ENCODE measurements around the gene TICRR. TPM values are rescaled to one million over a fixed set of nuclear protein-coding genes. Genes with fewer than 3 reads are reported as not detected.

TICRR gene
- total and polyA plus RNA-seq, 2 donors (not counting 1 experiment from before 2014, with no cell fraction given) = 0.05 to 0.07 TPM

DNA sequence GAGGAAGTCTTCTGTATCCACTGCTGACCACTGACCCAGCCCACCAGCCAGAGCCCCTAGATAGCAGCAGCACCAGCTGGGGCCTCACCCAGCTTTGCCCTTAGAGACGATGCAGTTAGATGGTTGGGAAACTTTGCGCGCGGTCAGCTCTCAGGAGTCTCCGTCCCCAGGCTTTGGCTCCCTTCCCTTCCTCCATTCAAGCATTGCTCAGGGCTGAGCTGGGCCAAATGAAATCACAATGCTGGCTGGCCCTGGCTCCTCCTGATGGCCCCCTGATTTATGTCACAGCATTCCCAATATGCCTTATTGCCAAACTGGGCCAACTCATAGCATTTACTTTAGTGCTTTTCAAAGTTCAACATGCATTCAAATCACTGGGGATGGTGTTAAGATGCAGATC lies 44.3 kb upstream of the TICRR start:
- Mint-ChIP-seq H3K9me3 (ENCODE audit: insufficient read depth) (peaks cover 3% of the 10 kb centered on the region), H3K4me3 (no peak overlapping the region), H3K27ac (no peak overlapping the region), H3K4me1 (no peaks in the 10 kb centered on the region), H3K27me3 (peaks cover 20% of the 10 kb centered on the region)
- no peak overlapping the region for H3K9ac ChIP-seq (ENCODE audit: low read length)
- H4K20me1 ChIP-seq (ENCODE audit: control insufficient read depth, insufficient read depth, low read length, poor library complexity, severe bottlenecking) = no peaks in the 10 kb centered on the region
- POLR2A ChIA-PET = no interaction called here
- no peak for TF ChIP-seq EZH2 (IDR thresholded peaks at IDR 0.05; ENCODE audit: borderline replicate concordance, insufficient read depth, low read depth, low read length, poor library complexity, severe bottlenecking)
- TF ChIP-seq, protein P1, sequence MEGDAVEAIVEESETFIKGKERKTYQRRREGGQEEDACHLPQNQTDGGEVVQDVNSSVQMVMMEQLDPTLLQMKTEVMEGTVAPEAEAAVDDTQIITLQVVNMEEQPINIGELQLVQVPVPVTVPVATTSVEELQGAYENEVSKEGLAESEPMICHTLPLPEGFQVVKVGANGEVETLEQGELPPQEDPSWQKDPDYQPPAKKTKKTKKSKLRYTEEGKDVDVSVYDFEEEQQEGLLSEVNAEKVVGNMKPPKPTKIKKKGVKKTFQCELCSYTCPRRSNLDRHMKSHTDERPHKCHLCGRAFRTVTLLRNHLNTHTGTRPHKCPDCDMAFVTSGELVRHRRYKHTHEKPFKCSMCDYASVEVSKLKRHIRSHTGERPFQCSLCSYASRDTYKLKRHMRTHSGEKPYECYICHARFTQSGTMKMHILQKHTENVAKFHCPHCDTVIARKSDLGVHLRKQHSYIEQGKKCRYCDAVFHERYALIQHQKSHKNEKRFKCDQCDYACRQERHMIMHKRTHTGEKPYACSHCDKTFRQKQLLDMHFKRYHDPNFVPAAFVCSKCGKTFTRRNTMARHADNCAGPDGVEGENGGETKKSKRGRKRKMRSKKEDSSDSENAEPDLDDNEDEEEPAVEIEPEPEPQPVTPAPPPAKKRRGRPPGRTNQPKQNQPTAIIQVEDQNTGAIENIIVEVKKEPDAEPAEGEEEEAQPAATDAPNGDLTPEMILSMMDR (IDR thresholded peaks at IDR 0.05) = no peak
- WGBS (ENCODE audit: insufficient coverage) = 80% methylated on average over 5 of the region's 5 CpGs
- H3K79me2 ChIP-seq (ENCODE audit: control insufficient read depth, insufficient read depth, low read length) = no peaks in the 10 kb centered on the region
- H2AFZ ChIP-seq (ENCODE audit: insufficient read depth, low read depth, low read length, poor library complexity, severe bottlenecking) = no peak overlapping the region
- no peak overlapping the region for H3K4me3 ChIP-seq (ENCODE audit: control extremely low read depth in 1 of 5, extremely low read depth in 1 of 5, insufficient read depth in 1 of 5, low read depth in 2 of 5, low read length in 4 of 5)
- intact Hi-C loops (cut with micrococcal nuclease) = no loop called here
- CTCF ChIA-PET = no interaction called here
- H3K27ac ChIP-seq (ENCODE audit: low read length in 2 of 2) = no peak overlapping the region
- no peak overlapping the region for H3K4me2 ChIP-seq (replicated peaks; ENCODE audit: low read depth, low read length, poor library complexity, severe bottlenecking)
- peaks cover 0 to 2% (median 0%) of the 10 kb centered on the region in 4 experiments for H3K27me3 ChIP-seq (replicated peaks in 1 of 4; ENCODE audit: control extremely low read depth in 1 of 4, control insufficient read depth in 3 of 4, insufficient read depth in 4 of 4, low read length in 3 of 4)
- H3K9me3 ChIP-seq (ENCODE audit: control extremely low read depth in 1 of 3, control insufficient read depth in 2 of 3, insufficient read depth in 1 of 3, low read length in 2 of 3) = no peaks in the 10 kb centered on the region
- H3K36me3 ChIP-seq (replicated peaks in 1 of 2; ENCODE audit: control extremely low read depth in 1 of 2, control insufficient read depth in 1 of 2, extremely low read depth in 1 of 2, insufficient read depth in 2 of 2, low read length in 1 of 2) = no peaks in the 10 kb centered on the region
- no peaks in the 10 kb centered on the region for H3K4me1 ChIP-seq (ENCODE audit: control insufficient read depth in 2 of 2, insufficient read depth in 2 of 2, low read length in 2 of 2)
- DNase-seq (no peak), ATAC-seq (ENCODE audit: low read depth) (no peak)

DNA sequence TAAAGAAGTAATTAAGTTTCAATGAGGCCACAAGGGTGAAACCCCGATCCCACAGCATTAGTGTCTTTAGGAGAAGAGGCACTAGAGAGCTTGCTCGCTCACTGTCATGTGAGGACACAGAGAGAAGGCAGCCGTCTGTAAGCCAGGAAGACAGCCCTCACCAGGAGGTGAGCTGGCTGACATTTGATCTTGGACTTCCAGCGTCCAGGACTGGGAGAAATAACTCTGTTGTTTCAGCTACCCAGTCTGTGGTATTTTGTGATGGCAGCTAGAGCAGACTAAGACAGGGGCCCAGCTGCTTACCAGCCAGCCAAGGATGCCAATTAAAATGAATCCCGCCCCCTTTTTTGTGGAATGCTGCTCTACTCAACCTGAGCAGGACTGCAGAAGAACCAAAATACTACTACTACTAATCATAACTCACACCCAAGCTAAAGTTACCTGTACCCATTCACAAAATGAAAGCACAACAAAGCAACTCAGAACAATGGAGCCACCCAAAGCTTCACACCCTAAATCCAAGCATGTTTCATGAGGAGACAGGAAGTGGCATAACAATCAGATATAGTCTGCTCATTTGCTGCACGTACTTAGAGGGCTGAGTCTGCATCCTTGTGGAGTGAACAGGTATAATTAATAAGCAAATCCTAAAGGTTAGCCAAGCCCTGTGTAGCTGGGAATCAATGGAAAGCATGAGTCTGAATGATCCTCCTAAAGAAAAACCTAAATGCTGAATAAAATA lies 43.3 kb upstream of the TICRR start:
- no peaks in the 10 kb centered on the region for H4K20me1 ChIP-seq (ENCODE audit: control insufficient read depth, insufficient read depth, low read length, poor library complexity, severe bottlenecking)
- POLR2A ChIA-PET = no interaction called here
- H3K9ac ChIP-seq (ENCODE audit: low read length) = no peak overlapping the region
- CTCF ChIA-PET = no interaction called here
- TF ChIP-seq EZH2 (IDR thresholded peaks at IDR 0.05; ENCODE audit: borderline replicate concordance, insufficient read depth, low read depth, low read length, poor library complexity, severe bottlenecking) = no peak
- TF ChIP-seq, protein P1 (IDR thresholded peaks at IDR 0.05) = no peak
- H3K27me3 ChIP-seq (replicated peaks in 1 of 4; ENCODE audit: control extremely low read depth in 1 of 4, control insufficient read depth in 3 of 4, insufficient read depth in 4 of 4, low read length in 3 of 4) = no peaks in the 10 kb centered on the region
- H3K4me1 Mint-ChIP-seq = no peaks in the 10 kb centered on the region
- no peak overlapping the region for H3K4me2 ChIP-seq (replicated peaks; ENCODE audit: low read depth, low read length, poor library complexity, severe bottlenecking)
- peaks cover 18% of the 10 kb centered on the region for H3K27me3 Mint-ChIP-seq
- H3K9me3 ChIP-seq (ENCODE audit: control extremely low read depth in 1 of 3, control insufficient read depth in 2 of 3, insufficient read depth in 1 of 3, low read length in 2 of 3) = peaks cover 0 to 2% (median 0%) of the 10 kb centered on the region in 3 donors
- H3K4me1 ChIP-seq (ENCODE audit: control insufficient read depth in 2 of 2, insufficient read depth in 2 of 2, low read length in 2 of 2) = no peaks in the 10 kb centered on the region
- no peaks in the 10 kb centered on the region for H3K36me3 ChIP-seq (replicated peaks in 1 of 2; ENCODE audit: control extremely low read depth in 1 of 2, control insufficient read depth in 1 of 2, extremely low read depth in 1 of 2, insufficient read depth in 2 of 2, low read length in 1 of 2)
- H3K27ac Mint-ChIP-seq = no peak overlapping the region
- H3K4me3 ChIP-seq (ENCODE audit: control extremely low read depth in 1 of 5, extremely low read depth in 1 of 5, insufficient read depth in 1 of 5, low read depth in 2 of 5, low read length in 4 of 5) = no peak overlapping the region
- 95% methylated on average over 4 of the region's 6 CpGs for WGBS (ENCODE audit: insufficient coverage)
- no peak overlapping the region for H3K4me3 Mint-ChIP-seq
- H3K27ac ChIP-seq (ENCODE audit: low read length in 2 of 2) = no peak overlapping the region
- H3K9me3 Mint-ChIP-seq (ENCODE audit: insufficient read depth) = peaks cover 3% of the 10 kb centered on the region
- H3K79me2 ChIP-seq (ENCODE audit: control insufficient read depth, insufficient read depth, low read length) = no peaks in the 10 kb centered on the region
- intact Hi-C loops (cut with micrococcal nuclease) = no loop called here
- H2AFZ ChIP-seq (ENCODE audit: insufficient read depth, low read depth, low read length, poor library complexity, severe bottlenecking) = no peak overlapping the region
- no peak for ATAC-seq (ENCODE audit: low read depth)
- no peak for DNase-seq
